Chondrocyte (in vitro differentiated cells): ENCODE measurements around the gene HNRNPLL. TPM values are rescaled to one million over a fixed set of nuclear protein-coding genes. Genes with fewer than 3 reads are reported as not detected.

Experiments
- DNase-seq: peaks from one replicate; pipeline ENCODE4 v3.0.0; 2021; ENCODE audit warnings: mixed read lengths, low spot score
- H3K27ac Mint-ChIP-seq: one replicate; pipeline ENCODE4 v1.8.0; 2021; ENCODE audit warnings: mild to moderate bottlenecking, moderate library complexity, mixed read lengths; ENCODE audit not compliant: unreplicated experiment
- H3K27me3 Mint-ChIP-seq: 2 replicates; pipeline ENCODE4 v1.8.0; 2021; ENCODE audit warnings: low read depth, mixed read lengths
- H3K36me3 Mint-ChIP-seq: 2 replicates; pipeline ENCODE4 v1.8.0; 2021; ENCODE audit warnings: low read depth, mixed read lengths
- H3K4me1 Mint-ChIP-seq: 2 replicates; pipeline ENCODE4 v1.8.0; 2021; ENCODE audit warnings: low read depth, mild to moderate bottlenecking, mixed read lengths
- H3K4me3 Mint-ChIP-seq: one replicate; pipeline ENCODE4 v1.8.0; 2021; ENCODE audit warnings: mild to moderate bottlenecking, moderate library complexity, mixed read lengths; ENCODE audit not compliant: unreplicated experiment
- H3K9me3 Mint-ChIP-seq: 2 replicates; pipeline ENCODE4 v1.8.0; 2021; ENCODE audit warnings: low read depth, mixed read lengths
- total RNA-seq: library from RNA; stranded (reverse); gene quantifications from 3 replicates; pipeline ENCODE4 v1.2.1, GENCODE V29; 2021
- TF ChIP-seq, protein P1 (sequence below): fragments of 200-600 bp; sonication (generic); IDR thresholded peaks from 2 replicates; pipeline ENCODE4 v1.5.0; 2021; ENCODE audit warnings: antibody characterized with exemption, mild to moderate bottlenecking, moderate library complexity

Gene HNRNPLL
- total RNA-seq, 1 donor from 2014 or later, result 41.8 TPM

- H3K4me1 Mint-ChIP-seq, result peaks cover 31% of the 10 kb centered on the region
- no peak for DNase-seq
- no peaks in the 10 kb centered on the region for H3K27me3 Mint-ChIP-seq
Measured at GRCh38 chr2:38512211-38512610, 90.5 kb downstream of the HNRNPLL start.

More at GRCh38 chr2:38512211-38512610, 90.5 kb downstream of the HNRNPLL start:
- Mint-ChIP-seq H3K4me3 (no peak overlapping the region), H3K36me3 (no peaks in the 10 kb centered on the region), H3K27ac (no peak overlapping the region), H3K9me3 (no peaks in the 10 kb centered on the region)
- TF ChIP-seq, protein P1, sequence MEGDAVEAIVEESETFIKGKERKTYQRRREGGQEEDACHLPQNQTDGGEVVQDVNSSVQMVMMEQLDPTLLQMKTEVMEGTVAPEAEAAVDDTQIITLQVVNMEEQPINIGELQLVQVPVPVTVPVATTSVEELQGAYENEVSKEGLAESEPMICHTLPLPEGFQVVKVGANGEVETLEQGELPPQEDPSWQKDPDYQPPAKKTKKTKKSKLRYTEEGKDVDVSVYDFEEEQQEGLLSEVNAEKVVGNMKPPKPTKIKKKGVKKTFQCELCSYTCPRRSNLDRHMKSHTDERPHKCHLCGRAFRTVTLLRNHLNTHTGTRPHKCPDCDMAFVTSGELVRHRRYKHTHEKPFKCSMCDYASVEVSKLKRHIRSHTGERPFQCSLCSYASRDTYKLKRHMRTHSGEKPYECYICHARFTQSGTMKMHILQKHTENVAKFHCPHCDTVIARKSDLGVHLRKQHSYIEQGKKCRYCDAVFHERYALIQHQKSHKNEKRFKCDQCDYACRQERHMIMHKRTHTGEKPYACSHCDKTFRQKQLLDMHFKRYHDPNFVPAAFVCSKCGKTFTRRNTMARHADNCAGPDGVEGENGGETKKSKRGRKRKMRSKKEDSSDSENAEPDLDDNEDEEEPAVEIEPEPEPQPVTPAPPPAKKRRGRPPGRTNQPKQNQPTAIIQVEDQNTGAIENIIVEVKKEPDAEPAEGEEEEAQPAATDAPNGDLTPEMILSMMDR, result no peak

Other genes with a start within 250 kb of the HNRNPLL start
- 30.5 to 50.2 TPM (median 34.1 TPM) in 3 replicates for gene ATL2, start 225.7 kb downstream of the HNRNPLL start, total RNA-seq
- 4.7 to 6.5 TPM (median 4.8 TPM) in 3 replicates for gene GALM, start 63.2 kb upstream of the HNRNPLL start, total RNA-seq
- gene SRSF7, start 148.4 kb upstream of the HNRNPLL start, total RNA-seq, result 63.6 to 87.0 TPM (median 67.5 TPM) in 3 replicates
- gene GEMIN6, start 175.3 kb upstream of the HNRNPLL start, total RNA-seq, result 9.8 to 12.6 TPM (median 12.0 TPM) in 3 replicates